GM12878 (cell line): ENCODE results near the gene SLC35E1. TPM values are rescaled to one million over a fixed set of nuclear protein-coding genes. Genes with fewer than 3 reads are reported as not detected.

Experiments
- ATAC-seq: fragments of 200-7000 bp; cut with Tn5 transposase; 3 replicates; pipeline ENCODE4 v1.9.1; 2020; ENCODE audit warnings: mild to moderate bottlenecking, moderate library complexity
- BruUV-seq: library from RNA; stranded (reverse); fragments of 400-500 nt; replicated peaks from 2 replicates; lab custom pipeline; 2021; lab: Mats Ljungman, UMichigan
- CTCF ChIA-PET: fragments of 300-600 bp; sonication (Branson Sonifier 250); formaldehyde crosslinking; extraction: SDS; loops from one replicate; lab custom pipeline; 2021; ENCODE audit warnings: inconsistent platforms; lab: Yijun Ruan, JAX
- POLR2A ChIA-PET: fragments of 350-600 bp; formaldehyde crosslinking; extraction: SDS; loops from one replicate; lab custom pipeline; 2021; ENCODE audit warnings: inconsistent platforms; lab: Charles Lee
- RAD21 ChIA-PET: fragments of 300-600 bp; sonication (Branson Sonifier 250); formaldehyde crosslinking; loops from one replicate; lab custom pipeline; 2023; ENCODE audit warnings: antibody characterized with exemption; ENCODE audit not compliant: unreplicated experiment; lab: Charles Lee
- SMC1A ChIA-PET: fragments of 300-600 bp; sonication (Branson Sonifier 250); formaldehyde crosslinking; loops from one replicate; lab custom pipeline; 2023; ENCODE audit not compliant: unreplicated experiment, uncharacterized antibody; lab: Charles Lee
- DNase-seq: peaks from one replicate; pipeline ENCODE4 v3.0.0-alpha.2; 2011; ENCODE audit warnings: low read depth, low spot score
- FAIRE-seq: peaks from 3 replicates; lab custom pipeline; 2011; peaks lifted over from hg19 to GRCh38; lab: Jason Lieb, UNC
- H2AFZ ChIP-seq: 2 replicates; pipeline ENCODE4 v1.6.0; 2011; ENCODE audit warnings: low read depth, low read length, control low read depth; ENCODE audit not compliant: control insufficient read depth
- H3K27ac ChIP-seq: 2 replicates; pipeline ENCODE4 v1.5.1; 2011; ENCODE audit warnings: control low read depth; ENCODE audit not compliant: control insufficient read depth, insufficient read depth
- H3K27me3 ChIP-seq, 2 experiments: replicated peaks in 1 of 2; 2 replicates each; pipeline versions ENCODE4 v1.6.0 to v1.6.1; 2011; ENCODE audit warnings: low read length in 1 of 2; ENCODE audit not compliant: control insufficient read depth in 2 of 2, insufficient read depth in 2 of 2
- H3K36me3 ChIP-seq, 2 experiments: 2 replicates each; pipeline ENCODE4 v1.5.1; 2011; ENCODE audit warnings: low read length in 1 of 2; ENCODE audit not compliant: control insufficient read depth in 2 of 2, insufficient read depth in 2 of 2
- H3K4me1 ChIP-seq: 2 replicates; pipeline ENCODE4 v1.6.1; 2011; ENCODE audit warnings: mild to moderate bottlenecking, low read length, moderate library complexity, mixed read lengths; ENCODE audit not compliant: control insufficient read depth, insufficient read depth
- H3K4me2 ChIP-seq: 2 replicates; pipeline ENCODE4 v1.6.0; 2011; ENCODE audit warnings: control low read depth; ENCODE audit not compliant: control insufficient read depth, insufficient read depth
- H3K4me3 ChIP-seq: fragments of 200-600 bp; sonication (generic); 2 replicates; pipeline ENCODE4 v1.5.1; 2016
- H3K79me2 ChIP-seq: 2 replicates; pipeline ENCODE4 v1.6.0; 2011; ENCODE audit warnings: low read length; ENCODE audit not compliant: control insufficient read depth, insufficient read depth
- H3K9ac ChIP-seq: 2 replicates; pipeline ENCODE4 v1.8.0; 2011; ENCODE audit warnings: low read length, control low read depth, mixed read lengths; ENCODE audit not compliant: control insufficient read depth, insufficient read depth
- H3K9me3 ChIP-seq: replicated peaks from 3 replicates; pipeline ENCODE4 v1.5.1; 2011; ENCODE audit warnings: mild to moderate bottlenecking, low read length; ENCODE audit not compliant: control insufficient read depth, insufficient read depth
- H4K20me1 ChIP-seq: 2 replicates; pipeline ENCODE4 v1.6.0; 2011; ENCODE audit not compliant: control insufficient read depth, insufficient read depth
- CBFB ChIP-seq: IDR thresholded peaks from 2 replicates; pipeline ENCODE4 v1.6.1; 2016; ENCODE audit warnings: antibody characterized with exemption, low read depth
- EGR1 ChIP-seq, 2 experiments: IDR thresholded peaks; 1 replicate in 1 of 2; 2 replicates in 1 of 2; pipeline ENCODE4 v1.6.1; 2011 to 2012; ENCODE audit warnings: low read depth in 2 of 2, low read length in 2 of 2, borderline replicate concordance in 1 of 2, mild to moderate bottlenecking in 1 of 2, moderate library complexity in 1 of 2
- ETV6 ChIP-seq, 2 experiments: fragments of 450-650 bp in 1 of 2; IDR thresholded peaks in 1 of 2; conservative IDR thresholded peaks in 1 of 2; 2 replicates each; pipeline ENCODE4 v1.6.1; 2014; ENCODE audit warnings: antibody characterized with exemption in 1 of 2, borderline replicate concordance in 1 of 2, low read depth in 1 of 2, mild to moderate bottlenecking in 1 of 2, moderate library complexity in 1 of 2
- HCFC1 ChIP-seq: fragments of 150-350 bp; IDR thresholded peaks from 2 replicates; pipeline ENCODE4 v1.6.1; 2014; ENCODE audit warnings: low read length
- NR2C1 ChIP-seq: fragments of 450-650 bp; IDR thresholded peaks from 2 replicates; pipeline ENCODE4 v1.6.1; 2017; ENCODE audit warnings: antibody characterized with exemption, mild to moderate bottlenecking, moderate library complexity
- PAX8 ChIP-seq: fragments of 450-650 bp; IDR thresholded peaks from 2 replicates; pipeline ENCODE4 v1.6.1; 2017; ENCODE audit warnings: mild to moderate bottlenecking, moderate library complexity
- POLR2A ChIP-seq: IDR thresholded peaks from 2 replicates; pipeline ENCODE4 v1.6.1; 2011; ENCODE audit warnings: low read depth, mild to moderate bottlenecking, low read length
- RBBP5 ChIP-seq: fragments of 200-600 bp; sonication (generic); conservative IDR thresholded peaks from 2 replicates; pipeline ENCODE4 v1.6.1; 2016
- WGBS: methylation state at CpG from one replicate; pipeline ENCODE4 v1.1.6; 2016; ENCODE audit warnings: low lambda C conversion rate; ENCODE audit not compliant: insufficient replicate concordance, insufficient coverage; ENCODE audit errors: missing lambda C conversion rate; 5-methylcytosine and 5-hydroxymethylcytosine counted together
- in situ Hi-C: fragments of 300-500 bp; cut with MboI; formaldehyde crosslinking; loops from 9 replicates; pipeline ENCODE4 v1.14.3; 2018; ENCODE audit warnings: mixed read lengths
- intact Hi-C: fragments of 100-400 bp; cut with micrococcal nuclease; formaldehyde crosslinking; loops from one replicate; pipeline ENCODE4 v1.14.2; 2022; ENCODE audit not compliant: unreplicated experiment
- polyA plus RNA-seq, 11 experiments: library from polyadenylated mRNA; depleted of rRNA in 4 of 11; unstranded in 6 of 11; stranded (reverse) in 5 of 11; fragments of >200 nt; fragmentation: Nextera tagmentation in 4 of 11; fragmentation: Illumina TruSeq in 1 of 11; extraction: Ambion mirVana in 4 of 11; extraction: Trizol in 1 of 11; gene quantifications; 1 replicate in 1 of 11; 2 replicates in 10 of 11; pipeline versions ENCODE4 v1.2.1 to v1.2.3, GENCODE V29; 2011 to 2016; ENCODE audit warnings: inconsistent platforms in 2 of 11, missing spikeins in 2 of 11, low read depth in 1 of 11
- total RNA-seq, 4 experiments: library from RNA; depleted of rRNA in 3 of 4; stranded (reverse); fragments of >200 nt in 3 of 4; fragmentation: Illumina TruSeq in 1 of 4; extraction: Trizol in 1 of 4; gene quantifications; 2 replicates each; pipeline versions ENCODE4 v1.2.1 to v1.2.3, GENCODE V29; 2013 to 2021

The SLC35E1 gene
- total and polyA plus RNA-seq, 10 of the 15 experiments (the other 5 are each of a cell fraction or from before 2014, with no cell fraction given) = 11.3 to 37.7 (median 22.1) TPM

DNA sequence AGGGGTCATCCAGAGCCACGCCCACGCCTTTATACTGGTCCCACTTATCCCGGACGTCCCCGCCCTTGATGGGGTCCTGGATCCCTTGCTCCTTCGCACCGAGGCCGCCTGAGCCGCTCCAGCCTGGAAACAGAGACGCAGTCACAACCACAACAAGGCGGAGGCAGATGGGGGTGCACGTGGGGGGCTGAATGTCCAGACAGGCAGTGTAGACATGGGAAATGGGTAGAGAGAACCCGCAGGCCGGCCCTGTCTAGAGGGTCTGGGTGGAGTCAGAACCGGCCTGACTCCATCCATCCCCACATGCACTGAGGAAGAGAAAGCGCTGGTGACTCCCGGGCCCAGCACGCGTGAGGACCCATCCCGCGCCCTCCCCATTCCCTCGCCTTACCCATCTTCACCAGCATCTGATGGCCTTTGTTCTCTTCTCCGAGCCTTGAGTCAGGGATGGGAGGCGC, 53.0 kb downstream of the SLC35E1 start:
- Histone ChIP-seq H3K4me1 (no peaks in the 10 kb centered on the region), H3K9ac (no peak overlapping the region)
- POLR2A ChIA-PET = no interaction called here
- BruUV-seq = no TSS peak
- WGBS = 98% methylated on average over 23 of the region's 24 CpGs
- SMC1A ChIA-PET = no interaction called here
- ATAC-seq = no peak
- TF ChIP-seq PAX8 (no peak), HCFC1 (no peak), ETV6 (conservative IDR thresholded peaks at IDR 0.05 in 1 of 2, IDR thresholded peaks at IDR 0.05 in 1 of 2; ENCODE audit: borderline replicate concordance in 1 of 2, low read depth in 1 of 2) (no peak), RBBP5 (no peak), POLR2A (0 out of 2 replicates have a peak, but pooled peaks have one; percentile 3), NR2C1 (no peak)
- TF ChIP-seq, all 136 proteins: peak for 1
- Histone ChIP-seq H2AFZ (no peak overlapping the region), H3K79me2 (no peaks in the 10 kb centered on the region), H3K27ac (no peak overlapping the region), H3K36me3 (peaks cover 27 to 58% of the 10 kb centered on the region in 2 experiments), H3K4me2 (no peak overlapping the region), H3K27me3 (no peaks in the 10 kb centered on the region), H4K20me1 (no peaks in the 10 kb centered on the region), H3K4me3 (no peak overlapping the region), H3K9me3 (no peaks in the 10 kb centered on the region)
- no peak for FAIRE-seq
- DNase-seq = no peak
- ChIA-PET CTCF (no interaction called here), RAD21 (no interaction called here)
- in situ Hi-C loops (no loop called here), intact Hi-C loops (no loop called here)

- intact Hi-C loops (no loop called here), in situ Hi-C loops (no loop called here)
- TF ChIP-seq CBFB (no peak), EGR1 (IDR thresholded peaks at IDR 0.05; ENCODE audit: borderline replicate concordance in 1 of 2, low read depth in 2 of 2, low read length in 2 of 2) (no peak), POLR2A (peak; percentile 32; the same call in 1 of the 2 replicates)
- ATAC-seq (no peak), DNase-seq (no peak), FAIRE-seq (no peak)
- CTCF ChIA-PET = no interaction called here
- RAD21 ChIA-PET = no interaction called here
- Histone ChIP-seq H2AFZ (no peak overlapping the region), H3K4me2 (no peak overlapping the region), H3K36me3 (peaks cover 24 to 56% of the 10 kb centered on the region in 2 experiments), H3K4me3 (no peak overlapping the region), H3K27ac (no peak overlapping the region), H3K9me3 (no peaks in the 10 kb centered on the region), H3K79me2 (no peaks in the 10 kb centered on the region), H3K27me3 (no peaks in the 10 kb centered on the region), H3K4me1 (no peaks in the 10 kb centered on the region), H4K20me1 (no peaks in the 10 kb centered on the region), H3K9ac (no peak overlapping the region)
- 95% methylated on average over 33 of the region's 33 CpGs for WGBS
- POLR2A ChIA-PET = no interaction called here
- SMC1A ChIA-PET = no interaction called here
- no TSS peak for BruUV-seq
These were observed 53.6 kb downstream of the SLC35E1 start for GRCh38 chr19:16518483-16519229.
